Suprapubic skin (tissue), 4 donors: ENCODE data around the gene PPP2R2C. TPM values are rescaled to one million over a fixed set of nuclear protein-coding genes. Genes with fewer than 3 reads are reported as not detected.
A peak's percentile ranks its signal among the peaks of the same experiment; 100 is the strongest.

Experiments
- DNase-seq, 2 donors: peaks; one replicate each; pipeline ENCODE4 v3.0.0-alpha.2; 2019; ENCODE audit warnings: low spot score in 2 of 2
- H3K27ac ChIP-seq: fragments of 200-600 bp; sonication (generic); one replicate; pipeline ENCODE4 v1.5.1; 2019
- H3K27me3 ChIP-seq: fragments of 200-600 bp; sonication (generic); one replicate; pipeline ENCODE4 v1.5.1; 2019
- H3K36me3 ChIP-seq: fragments of 200-600 bp; sonication (generic); one replicate; pipeline ENCODE4 v1.5.1; 2019
- H3K4me1 ChIP-seq: fragments of 200-600 bp; sonication (generic); one replicate; pipeline ENCODE4 v1.5.1; 2019
- H3K4me3 ChIP-seq: fragments of 200-600 bp; sonication (generic); one replicate; pipeline ENCODE4 v1.5.1; 2019; ENCODE audit warnings: mild to moderate bottlenecking
- H3K9me3 ChIP-seq: fragments of 200-600 bp; sonication (generic); one replicate; pipeline ENCODE4 v1.5.1; 2019
- CTCF ChIP-seq, 2 donors: fragments of 200-600 bp in 1 of 2; fragments of 450-650 bp in 1 of 2; sonication (generic) in 1 of 2; IDR thresholded peaks; one replicate each; pipeline ENCODE4 v1.5.1; 2016 to 2019; ENCODE audit warnings: antibody characterized with exemption in 2 of 2, mild to moderate bottlenecking in 1 of 2, moderate library complexity in 1 of 2
- EP300 ChIP-seq: sonication (generic); formaldehyde crosslinking; IDR thresholded peaks from one replicate; pipeline ENCODE4 v1.6.1; 2017; ENCODE audit warnings: antibody characterized with exemption
- POLR2A ChIP-seq, 2 donors: fragments of 450-650 bp; IDR thresholded peaks; one replicate each; pipeline ENCODE4 v1.6.1; 2017; ENCODE audit warnings: antibody characterized with exemption in 2 of 2, mild to moderate bottlenecking in 2 of 2, moderate library complexity in 2 of 2
- POLR2AphosphoS5 ChIP-seq, 3 donors: sonication (generic); formaldehyde crosslinking; IDR thresholded peaks; one replicate each; pipeline ENCODE4 v1.6.1; 2017; ENCODE audit warnings: antibody characterized with exemption in 3 of 3
- WGBS: methylation state at CpG from one replicate; pipeline ENCODE4 v1.1.5; 2018; 5-methylcytosine and 5-hydroxymethylcytosine counted together
- total RNA-seq, 4 donors: library from RNA; depleted of rRNA; stranded (reverse); fragments of >200 nt; gene quantifications; one replicate each; pipeline ENCODE4 v1.1.0, GENCODE V29; 2016

PPP2R2C gene
- total RNA-seq, 4 donors from 2014 or later, result 42.5 to 81.5 (median 61.0) TPM

DNA sequence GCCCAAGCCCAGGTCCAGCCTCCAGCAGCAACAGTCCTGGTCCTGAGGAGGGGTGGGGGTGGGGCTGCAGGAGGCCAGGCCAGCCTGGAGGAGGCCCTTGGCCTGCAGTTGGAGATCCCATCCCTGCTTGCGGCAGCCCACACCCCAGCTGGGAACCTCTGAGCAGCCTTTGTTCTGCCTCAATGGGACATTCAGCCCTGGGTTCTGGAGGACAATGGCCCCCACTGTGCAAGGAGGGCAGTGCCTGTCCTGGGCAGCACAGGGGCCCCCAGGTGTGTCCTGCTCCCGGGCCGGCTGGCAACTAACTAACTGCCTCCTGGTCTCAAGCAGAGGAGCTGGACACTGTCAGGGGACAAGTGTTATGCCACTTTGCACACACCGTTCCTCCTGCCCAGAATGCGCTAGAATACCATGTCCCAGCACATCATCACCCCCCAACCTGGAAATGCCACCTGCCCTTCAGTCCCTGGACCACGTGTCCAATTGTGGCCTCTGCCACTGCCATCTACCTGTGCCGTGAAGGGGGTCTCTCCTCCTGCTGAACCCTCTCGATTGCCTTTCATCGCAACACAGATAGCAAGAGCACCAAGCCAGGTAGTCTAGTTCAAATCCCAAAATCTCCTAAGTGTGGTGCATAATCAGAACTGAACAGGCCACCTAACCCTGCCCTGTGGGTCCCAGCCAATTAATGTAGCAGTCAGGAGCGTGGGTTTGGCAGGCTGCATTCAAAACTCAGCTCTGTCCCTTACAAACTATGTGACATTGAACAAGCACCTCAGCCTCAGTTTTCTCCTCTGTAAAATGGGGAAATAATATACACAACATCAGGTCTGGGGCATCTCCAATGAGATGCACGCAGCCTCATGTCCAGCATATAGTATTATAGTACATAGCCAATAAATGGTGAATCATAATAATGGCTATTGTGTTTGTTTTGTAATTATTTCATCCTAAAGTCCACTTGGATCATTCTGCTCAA, 8.8 kb downstream of the PPP2R2C start:
- H3K4me1 ChIP-seq, result no peaks in the 10 kb centered on the region
- H3K27ac ChIP-seq, result no peak overlapping the region
- H3K27me3 ChIP-seq, result peaks cover 16% of the 10 kb centered on the region
- DNase-seq, result peak; percentile 46 to 47
- no peak for TF ChIP-seq CTCF (IDR thresholded peaks at IDR 0.05)
- TF ChIP-seq EP300, result no peak
- TF ChIP-seq POLR2A (IDR thresholded peaks at IDR 0.05), result no peak
- TF ChIP-seq POLR2AphosphoS5 (IDR thresholded peaks at IDR 0.05), result no peak
- H3K9me3 ChIP-seq, result no peaks in the 10 kb centered on the region
- H3K4me3 ChIP-seq, result no peak overlapping the region
- 80% methylated on average over 10 of the region's 11 CpGs for WGBS
- H3K36me3 ChIP-seq, result no peaks in the 10 kb centered on the region

DNA sequence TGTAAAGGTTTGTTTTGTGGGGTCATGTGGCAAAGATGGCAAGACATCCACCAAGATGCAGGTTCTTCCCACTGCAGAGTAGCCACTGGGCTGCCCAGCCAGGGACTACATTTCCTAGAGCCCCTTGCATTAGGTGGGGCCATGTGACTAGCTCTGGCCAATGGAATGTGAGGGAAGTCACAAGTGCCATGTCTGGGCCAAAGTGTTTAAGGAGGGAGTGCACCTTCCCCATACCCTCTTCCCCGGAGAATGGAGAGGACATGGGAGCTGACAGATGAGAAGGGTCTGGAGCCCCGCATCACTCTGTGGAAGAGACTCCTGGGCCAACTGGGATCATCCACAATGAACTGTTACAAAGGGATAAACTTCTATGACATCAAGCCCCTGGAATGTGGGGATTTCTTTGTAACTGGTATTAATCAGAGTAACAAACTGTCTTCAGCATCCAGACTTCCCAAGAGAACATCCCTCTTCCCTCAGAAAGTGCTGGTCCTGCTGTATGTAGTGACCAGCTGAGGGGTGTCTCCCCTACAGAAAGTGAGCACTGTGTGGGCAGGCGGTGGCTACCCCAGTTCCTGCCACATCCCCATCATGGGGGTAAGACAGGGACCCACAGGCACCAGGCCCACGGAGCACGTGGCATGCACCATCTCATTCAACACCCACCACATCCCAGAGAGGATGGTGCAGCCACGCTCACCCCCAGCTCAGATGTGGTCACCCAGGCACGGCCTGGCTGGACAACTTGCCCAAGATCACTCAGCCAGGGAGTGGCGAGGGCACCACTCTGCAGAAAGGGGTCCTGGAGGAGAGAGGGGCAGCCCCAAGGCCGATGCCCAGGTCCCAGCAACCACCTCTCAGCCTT, 10.9 kb downstream of the PPP2R2C start:
- Histone ChIP-seq H3K27me3 (peaks cover 10% of the 10 kb centered on the region), H3K4me1 (no peaks in the 10 kb centered on the region), H3K9me3 (no peaks in the 10 kb centered on the region), H3K27ac (no peak overlapping the region), H3K4me3 (no peak overlapping the region), H3K36me3 (no peaks in the 10 kb centered on the region)
- WGBS, result 86% methylated on average over 3 of the region's 9 CpGs
- DNase-seq, result peak; percentile 40 to 66
- TF ChIP-seq EP300, result no peak
- TF ChIP-seq POLR2AphosphoS5 (IDR thresholded peaks at IDR 0.05), result no peak
- no peak for TF ChIP-seq POLR2A (IDR thresholded peaks at IDR 0.05)
- no peak for TF ChIP-seq CTCF (IDR thresholded peaks at IDR 0.05)

DNA sequence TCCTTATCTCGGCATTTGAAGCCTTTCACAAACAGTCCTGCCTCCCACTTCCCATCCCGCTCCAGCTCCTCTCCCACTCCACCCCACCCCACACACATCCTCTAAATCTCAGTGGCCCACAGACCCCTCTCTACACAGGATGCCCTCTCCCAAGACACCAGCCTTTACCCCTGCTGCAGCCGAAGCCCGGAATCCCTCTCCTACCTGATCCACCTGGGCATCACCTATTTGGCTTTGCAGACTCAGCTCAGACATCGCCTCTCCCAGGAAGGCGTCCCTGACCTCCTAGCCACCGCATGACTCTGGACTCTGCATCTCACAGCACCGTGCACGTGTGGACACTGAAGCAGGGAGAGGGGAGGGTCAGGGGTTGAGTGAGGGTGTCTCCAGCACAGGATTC, 11.5 kb downstream of the PPP2R2C start:
- H3K4me3 ChIP-seq, result no peak overlapping the region
- H3K36me3 ChIP-seq, result no peaks in the 10 kb centered on the region
- no peak for TF ChIP-seq CTCF (IDR thresholded peaks at IDR 0.05)
- no peak for TF ChIP-seq POLR2A (IDR thresholded peaks at IDR 0.05)
- no peak for TF ChIP-seq POLR2AphosphoS5 (IDR thresholded peaks at IDR 0.05)
- TF ChIP-seq EP300, result no peak
- H3K27me3 ChIP-seq, result peaks cover 10% of the 10 kb centered on the region
- H3K27ac ChIP-seq, result no peak overlapping the region
- DNase-seq, result peak; percentile 36 to 56
- WGBS, result 81% methylated on average over 9 of the region's 9 CpGs
- no peaks in the 10 kb centered on the region for H3K9me3 ChIP-seq
- H3K4me1 ChIP-seq, result no peaks in the 10 kb centered on the region

GRCh38 chr4:6458528-6458927, 13.9 kb downstream of the PPP2R2C start:
- H3K36me3 ChIP-seq, result no peaks in the 10 kb centered on the region
- H3K4me3 ChIP-seq, result no peak overlapping the region
- no CpG with 5 or more reads among the region's 2 CpGs for WGBS
- H3K9me3 ChIP-seq, result no peaks in the 10 kb centered on the region
- H3K4me1 ChIP-seq, result no peaks in the 10 kb centered on the region
- DNase-seq, result peak; percentile 32 to 43
- TF ChIP-seq POLR2AphosphoS5 (IDR thresholded peaks at IDR 0.05) (no peak), POLR2A (IDR thresholded peaks at IDR 0.05) (no peak), CTCF (IDR thresholded peaks at IDR 0.05) (no peak), EP300 (no peak)
- H3K27me3 ChIP-seq, result peaks cover 20% of the 10 kb centered on the region
- no peak overlapping the region for H3K27ac ChIP-seq
